ENCODE measurements around the gene HHATL.
A peak's percentile ranks its signal among the peaks of the same experiment; 100 is the strongest.

The HHATL gene

DNA sequence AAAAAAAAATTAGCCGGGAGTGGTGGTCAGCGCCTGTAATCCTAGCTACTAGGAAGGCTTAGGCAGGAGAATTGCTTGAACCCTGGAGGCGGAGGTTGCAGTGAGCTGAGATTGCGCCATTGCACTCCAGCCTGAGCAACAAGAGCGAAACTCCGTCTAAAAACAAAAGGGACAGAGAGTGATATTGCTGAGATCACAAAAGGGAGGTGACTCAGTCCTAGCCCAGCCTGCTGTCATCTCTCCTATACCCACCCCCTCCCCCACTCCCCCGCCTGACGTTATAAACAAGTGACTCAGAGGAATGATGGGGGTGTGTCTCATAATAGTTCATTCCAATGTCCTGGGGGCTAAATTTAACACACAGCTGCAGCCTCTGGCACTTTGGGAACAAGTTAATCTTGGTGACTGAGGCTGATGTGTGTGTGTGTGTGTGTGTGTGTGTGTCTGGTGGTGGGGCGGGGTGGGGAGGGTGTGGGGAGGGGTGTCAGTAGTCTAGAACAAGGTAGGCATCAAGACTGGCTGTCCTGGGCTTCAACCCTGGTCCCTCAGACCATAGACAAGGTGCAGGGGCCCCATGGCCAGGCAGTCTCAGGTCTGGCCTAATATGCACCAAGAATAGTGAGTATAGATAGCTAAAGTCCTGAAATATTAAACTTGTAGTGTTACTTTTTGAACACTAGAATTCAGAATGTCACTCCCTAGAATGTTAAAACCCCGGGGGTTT lies 18.6 kb downstream of the HHATL start:
- peak; percentile 50 to 85 for DNase-seq

DNA sequence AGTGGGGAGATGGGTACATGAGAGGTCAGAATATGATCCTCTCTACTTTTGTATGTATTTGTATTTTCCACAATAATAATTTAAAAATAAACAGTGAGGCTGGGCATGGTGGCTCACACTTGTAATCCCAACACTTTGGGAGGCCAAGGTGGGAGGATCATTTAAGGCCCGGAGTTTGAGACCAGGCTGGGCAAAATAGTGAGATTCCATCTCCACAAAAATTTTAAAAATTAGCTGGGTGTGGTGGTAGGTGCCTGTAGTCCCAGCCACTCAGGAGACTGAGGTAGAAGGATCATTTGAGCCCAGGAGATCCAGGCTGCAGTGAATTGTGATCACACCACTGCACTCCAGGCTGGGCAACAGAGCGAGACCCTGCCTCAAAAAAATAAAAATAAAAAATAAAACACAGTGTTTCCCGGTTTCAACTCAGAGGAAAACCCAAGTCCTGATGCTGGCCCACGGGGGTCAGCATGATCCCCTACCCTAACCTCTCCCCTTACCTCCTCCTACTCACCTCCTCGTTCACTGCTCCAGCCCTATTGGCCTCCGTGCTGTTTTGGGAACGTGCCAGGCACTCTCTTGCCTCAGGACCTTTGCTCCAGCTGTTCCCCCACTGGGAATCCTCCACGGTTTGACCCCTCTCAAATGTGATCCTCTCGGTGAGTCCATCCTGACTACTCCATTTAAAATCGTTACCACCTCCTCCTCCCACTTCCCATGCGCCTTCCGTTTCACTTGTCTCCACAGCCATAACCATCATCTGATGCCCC lies 20.1 kb downstream of the HHATL start:
- DNase-seq = no peak

DNA sequence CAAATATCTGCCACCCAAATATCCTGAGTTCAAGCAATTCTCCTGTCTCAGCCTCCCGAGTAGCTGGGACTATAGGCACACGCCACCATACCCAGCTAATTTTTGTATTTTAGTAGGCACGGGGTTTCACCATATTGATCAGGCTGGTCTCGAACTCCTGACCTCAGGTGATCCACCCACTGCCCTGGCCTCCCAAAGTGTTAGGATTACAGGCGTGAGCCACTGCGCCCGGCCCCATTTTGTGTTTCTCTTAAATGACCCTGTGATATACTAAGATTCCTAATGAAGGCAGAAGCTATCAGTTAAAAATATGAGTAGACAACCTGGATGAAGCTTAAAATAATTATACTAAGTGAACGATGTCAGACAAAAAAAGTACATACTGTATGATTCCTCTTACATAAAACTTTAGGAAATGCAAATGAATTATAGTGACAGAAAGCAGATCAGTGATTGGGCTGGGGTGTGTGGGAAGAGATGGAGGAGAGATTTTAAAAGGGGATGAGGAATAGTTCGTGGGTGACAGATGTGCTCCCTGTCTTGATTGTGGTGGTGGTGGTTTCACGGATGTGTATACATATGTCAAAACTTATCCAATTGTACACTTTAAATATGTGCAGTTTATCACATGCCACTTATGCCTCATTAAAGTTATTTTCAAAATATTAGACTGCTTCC lies 21.1 kb downstream of the HHATL start:
- no peak for DNase-seq

DNA sequence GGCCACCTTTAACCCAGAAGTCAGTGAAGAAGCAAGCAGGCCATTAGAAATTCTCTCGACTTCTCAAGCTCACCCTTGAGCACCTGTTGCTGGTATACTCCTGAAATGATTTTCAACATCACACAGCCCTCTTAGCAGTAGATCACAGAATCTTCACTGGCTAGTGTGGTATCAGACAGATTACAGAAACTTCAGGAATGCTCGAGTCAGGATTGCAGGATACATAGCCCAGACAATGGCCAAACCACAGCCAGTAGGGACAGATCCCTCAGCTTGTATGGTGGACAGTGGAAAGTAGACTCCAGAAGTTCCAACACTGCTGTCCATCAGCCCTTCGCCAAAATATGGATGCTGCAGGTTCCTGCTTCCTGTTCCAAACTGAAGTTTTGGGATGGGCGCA lies 21.8 kb downstream of the HHATL start:
- no peak for DNase-seq

DNA sequence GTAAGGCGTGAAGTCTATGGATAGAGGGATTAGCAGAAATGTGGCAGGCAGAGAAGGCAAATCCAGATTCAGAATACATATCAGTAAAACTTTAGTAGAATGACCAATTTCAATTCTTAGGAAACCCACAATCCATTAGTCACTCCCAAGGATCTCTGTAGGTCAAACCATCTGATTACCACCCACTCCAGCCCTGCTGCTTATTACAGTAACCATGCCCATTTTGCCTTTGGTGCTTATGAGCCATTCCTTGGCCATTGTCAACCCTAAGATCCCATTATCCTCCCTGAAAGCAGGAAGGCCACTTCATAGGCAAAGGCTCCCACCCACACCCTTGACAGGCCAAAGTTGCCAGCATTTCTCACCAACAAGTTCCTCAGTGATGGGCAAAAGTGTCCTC lies 22.3 kb downstream of the HHATL start:
- DNase-seq = no peak

DNA sequence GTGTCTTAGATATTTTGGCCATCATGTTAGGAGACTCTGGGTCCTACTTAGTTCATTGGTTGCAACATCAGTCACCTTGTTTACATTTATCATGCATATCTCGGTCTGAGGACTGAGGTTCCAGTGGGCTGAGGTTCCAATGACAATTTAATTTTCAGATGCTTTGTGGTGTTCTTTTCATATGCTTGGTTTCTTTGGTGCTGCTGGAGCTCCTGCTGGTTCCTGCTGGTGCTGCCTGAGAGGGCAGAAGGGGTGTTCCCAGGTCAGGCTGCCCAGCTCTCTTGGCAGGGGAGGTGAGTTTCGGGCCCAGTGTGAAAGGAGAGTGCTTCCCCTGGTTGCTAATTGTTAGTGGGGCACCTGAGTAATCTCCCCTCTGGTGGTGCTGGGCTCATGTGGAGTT lies 24.2 kb downstream of the HHATL start:
- no peak for DNase-seq

- DNase-seq = no peak
These were observed 26.7 kb downstream of the HHATL start for GRCh38 chr3:42675909-42676308.

- DNase-seq = no peak
These were observed 28.5 kb downstream of the HHATL start for GRCh38 chr3:42674146-42674545.

GRCh38 chr3:42673082-42673481 lies 29.5 kb downstream of the HHATL start:
- DNase-seq = no peak

- no peak for DNase-seq
These were observed 30.1 kb downstream of the HHATL start for GRCh38 chr3:42672515-42672914.

DNA sequence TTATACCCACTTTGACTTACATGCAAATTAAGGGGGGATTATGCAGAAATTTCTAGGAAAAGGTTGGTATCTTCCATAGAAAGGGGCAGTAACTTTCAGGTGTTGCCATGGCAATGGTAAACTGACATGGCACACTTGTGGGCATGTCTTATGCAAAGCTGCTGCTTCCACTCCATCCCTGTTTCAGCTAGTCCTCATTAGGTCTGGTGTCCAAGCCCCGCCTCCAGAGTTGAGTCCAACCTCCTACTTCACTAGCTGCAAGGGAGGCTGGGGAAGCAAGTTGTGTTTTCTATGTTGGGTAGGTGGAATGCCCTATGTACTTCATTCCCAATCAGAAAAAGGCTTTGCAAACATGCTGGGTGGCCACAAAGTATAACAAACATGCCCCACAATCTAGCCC lies 31.9 kb downstream of the HHATL start:
- DNase-seq = no peak

- no peak for DNase-seq
These were observed 32.5 kb downstream of the HHATL start for GRCh38 chr3:42670051-42670576.

- no peak for DNase-seq
These were observed 33.8 kb downstream of the HHATL start for GRCh38 chr3:42668793-42669217.

DNA sequence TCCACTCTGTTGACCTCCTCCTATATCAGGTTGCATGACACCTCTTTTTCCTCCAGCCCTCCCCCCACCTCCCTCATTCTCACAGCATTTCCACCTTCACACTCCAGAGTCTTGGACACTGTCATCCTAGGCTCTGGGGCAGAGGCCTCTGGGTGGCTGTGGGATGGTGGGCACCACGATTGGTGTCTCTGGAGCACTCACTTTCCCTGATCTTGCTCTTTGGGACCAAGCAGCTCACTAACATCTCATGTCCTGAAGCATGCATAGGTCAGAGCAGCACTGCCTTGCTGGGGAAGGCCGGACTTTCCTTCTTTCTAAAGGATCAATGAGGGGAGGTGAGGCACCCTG lies 34.2 kb downstream of the HHATL start:
- DNase-seq = no peak

- peak in 1 of 2 donors; percentile 11 for DNase-seq
These were observed 34.8 kb downstream of the HHATL start for GRCh38 chr3:42667523-42668412.

- DNase-seq = no peak
These were observed 35.5 kb downstream of the HHATL start for GRCh38 chr3:42667096-42667522.

DNA sequence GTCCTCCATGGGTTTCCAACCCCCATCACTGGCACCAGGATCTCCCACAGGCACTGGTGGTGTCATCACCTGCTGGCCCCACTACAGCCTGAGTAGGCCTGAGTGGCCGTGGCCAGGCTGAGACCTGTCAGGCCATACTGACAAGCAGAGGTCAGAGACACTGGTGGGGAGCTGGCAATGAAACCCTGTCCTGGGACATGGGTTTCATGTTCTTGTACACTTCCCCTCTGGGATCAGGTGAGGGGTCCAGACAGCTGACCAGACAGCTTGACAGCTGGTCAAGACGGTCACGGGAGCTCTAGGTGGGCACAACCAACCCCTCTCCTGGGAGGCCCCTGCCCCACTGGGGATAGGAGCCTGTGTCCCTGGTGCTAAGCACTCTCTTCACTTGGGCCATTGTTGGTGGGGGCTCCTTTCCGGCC lies 36.0 kb downstream of the HHATL start:
- no peak for DNase-seq

GRCh38 chr3:42666022-42666421 lies 36.6 kb downstream of the HHATL start:
- no peak for DNase-seq

DNA sequence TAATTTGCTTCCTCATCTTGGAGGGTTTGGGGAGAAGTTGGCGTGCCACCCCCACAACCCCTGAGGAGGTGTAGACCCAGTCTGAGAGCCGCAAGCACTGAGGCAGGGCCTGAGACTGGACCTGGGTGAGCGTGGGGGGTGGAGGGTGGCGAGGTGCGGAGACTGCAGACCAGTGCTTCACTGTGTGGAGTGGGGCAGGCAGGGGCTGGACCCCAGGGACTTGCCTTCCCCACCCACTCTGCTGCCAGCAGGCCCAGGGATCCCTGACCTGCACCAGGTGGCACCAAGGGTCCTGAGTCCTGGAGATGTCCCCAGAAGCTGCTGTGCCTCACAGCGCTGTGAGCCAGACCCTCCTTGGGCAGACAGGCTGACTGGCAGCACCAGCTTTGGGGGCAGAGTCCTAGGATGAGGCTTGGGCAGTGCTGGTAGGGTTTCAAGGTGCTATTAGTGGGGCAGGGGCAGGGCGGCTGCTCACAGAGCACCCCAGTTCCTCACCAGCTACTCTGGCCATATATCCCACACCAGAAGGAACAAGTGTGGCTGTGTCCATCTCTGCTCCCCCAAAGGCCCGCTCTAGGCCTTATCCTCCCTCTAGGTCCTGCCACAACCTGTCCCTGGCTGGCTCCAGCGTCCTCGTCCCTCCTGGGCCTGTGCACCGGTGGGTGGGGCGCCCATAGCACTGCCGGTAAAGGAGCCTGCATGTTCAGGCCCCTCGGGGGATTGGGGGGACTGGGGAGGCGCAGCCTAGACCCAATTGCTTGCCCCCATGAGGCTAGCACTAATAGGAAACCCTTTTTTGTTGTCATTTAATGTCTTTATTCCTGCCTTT lies 37.3 kb downstream of the HHATL start:
- no peak for DNase-seq

GRCh38 chr3:42664438-42664803 lies 38.2 kb downstream of the HHATL start:
- DNase-seq = no peak

DNA sequence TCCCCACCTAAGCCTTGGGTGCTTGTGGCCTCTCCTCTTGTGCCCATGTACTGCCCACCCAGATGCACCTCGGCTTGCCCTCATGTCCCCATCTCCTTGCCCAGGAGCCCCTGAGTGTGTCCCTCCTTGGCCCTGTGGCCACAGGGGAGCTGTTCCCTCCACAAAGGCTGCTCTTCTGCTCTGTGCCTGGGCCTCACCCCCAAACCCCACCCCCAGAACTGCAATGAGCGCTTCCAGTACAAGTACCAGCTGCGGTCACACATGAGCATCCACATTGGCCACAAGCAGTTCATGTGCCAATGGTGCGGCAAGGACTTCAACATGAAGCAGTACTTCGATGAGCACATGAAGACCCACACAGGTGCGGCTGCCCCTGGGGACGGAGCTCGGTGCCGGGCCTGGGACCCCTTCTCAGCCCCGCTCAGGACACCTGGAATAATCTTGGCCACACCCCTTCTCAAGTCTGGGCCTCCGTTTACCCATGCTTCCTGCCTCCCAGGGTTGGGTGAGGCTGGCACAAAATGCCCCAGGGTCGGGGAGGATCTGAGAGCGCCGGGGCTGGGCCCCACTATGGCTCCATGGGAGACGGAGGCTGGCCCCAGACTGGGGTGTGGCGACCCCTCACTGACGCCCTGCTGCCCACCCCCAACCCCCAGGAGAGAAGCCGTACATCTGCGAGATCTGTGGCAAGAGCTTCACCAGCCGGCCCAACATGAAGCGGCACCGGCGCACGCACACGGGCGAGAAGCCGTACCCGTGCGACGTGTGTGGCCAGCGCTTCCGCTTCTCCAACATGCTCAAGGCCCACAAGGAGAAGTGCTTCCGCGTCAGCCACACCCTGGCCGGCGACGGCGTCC lies 38.8 kb downstream of the HHATL start:
- no peak for DNase-seq
